Esophagus muscularis mucosa (tissue), 3 donors: ENCODE results near the gene ANKRD9.
"Not testable (repeated sequence)": the region's sequence is repeated elsewhere in the genome, so short reads cannot be mapped to it uniquely, and the experiment has no call there.

Experiments used
- POLR2AphosphoS5 ChIP-seq, 2 donors: sonication (generic); formaldehyde crosslinking; IDR thresholded peaks; one replicate each; pipeline ENCODE4 v1.6.1; 2017; ENCODE audit warnings: antibody characterized with exemption in 2 of 2
- TF ChIP-seq, protein P1 (sequence below), 3 experiments: fragments of 200-600 bp in 2 of 3; fragments of 450-650 bp in 1 of 3; sonication (generic) in 2 of 3; IDR thresholded peaks; one replicate each; pipeline ENCODE4 v1.5.1; 2017 to 2019; ENCODE audit warnings: antibody characterized with exemption in 3 of 3, mild to moderate bottlenecking in 2 of 3, moderate library complexity in 1 of 3

DNA sequence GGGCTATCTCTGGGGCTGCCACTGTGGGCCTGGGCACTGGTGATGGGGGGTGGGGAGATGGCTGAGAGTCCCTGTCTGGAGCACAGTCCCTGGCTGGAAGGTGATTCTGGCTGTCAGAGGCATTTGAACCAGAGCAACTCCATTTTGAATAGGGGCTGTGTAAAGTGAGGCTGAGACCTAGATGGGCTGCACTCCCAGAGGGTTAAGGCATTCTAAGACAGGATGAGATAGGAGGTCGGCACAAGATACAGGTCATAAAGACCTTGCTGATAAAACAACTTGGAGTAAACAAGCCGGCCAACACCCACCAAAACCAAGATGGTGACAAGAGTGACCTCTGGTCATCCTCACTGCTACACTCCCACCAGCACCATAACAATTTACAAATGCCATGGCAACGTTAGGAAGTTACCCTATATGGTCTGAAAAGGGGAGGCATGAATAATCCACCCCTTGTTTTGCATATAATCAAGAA, 41.4 kb upstream of the ANKRD9 start:
- TF ChIP-seq, protein P1, sequence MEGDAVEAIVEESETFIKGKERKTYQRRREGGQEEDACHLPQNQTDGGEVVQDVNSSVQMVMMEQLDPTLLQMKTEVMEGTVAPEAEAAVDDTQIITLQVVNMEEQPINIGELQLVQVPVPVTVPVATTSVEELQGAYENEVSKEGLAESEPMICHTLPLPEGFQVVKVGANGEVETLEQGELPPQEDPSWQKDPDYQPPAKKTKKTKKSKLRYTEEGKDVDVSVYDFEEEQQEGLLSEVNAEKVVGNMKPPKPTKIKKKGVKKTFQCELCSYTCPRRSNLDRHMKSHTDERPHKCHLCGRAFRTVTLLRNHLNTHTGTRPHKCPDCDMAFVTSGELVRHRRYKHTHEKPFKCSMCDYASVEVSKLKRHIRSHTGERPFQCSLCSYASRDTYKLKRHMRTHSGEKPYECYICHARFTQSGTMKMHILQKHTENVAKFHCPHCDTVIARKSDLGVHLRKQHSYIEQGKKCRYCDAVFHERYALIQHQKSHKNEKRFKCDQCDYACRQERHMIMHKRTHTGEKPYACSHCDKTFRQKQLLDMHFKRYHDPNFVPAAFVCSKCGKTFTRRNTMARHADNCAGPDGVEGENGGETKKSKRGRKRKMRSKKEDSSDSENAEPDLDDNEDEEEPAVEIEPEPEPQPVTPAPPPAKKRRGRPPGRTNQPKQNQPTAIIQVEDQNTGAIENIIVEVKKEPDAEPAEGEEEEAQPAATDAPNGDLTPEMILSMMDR (IDR thresholded peaks at IDR 0.05), result not testable (repeated sequence)
- not testable (repeated sequence) for TF ChIP-seq POLR2AphosphoS5 (IDR thresholded peaks at IDR 0.05)
